IPS-20b (cell line): Measurements from ENCODE around the gene ATF5.

Experiments
- H3K27ac ChIP-seq: one replicate; pipeline ENCODE4 v1.5.1; 2013; ENCODE audit warnings: low read length
- H3K27me3 ChIP-seq: 2 replicates; pipeline ENCODE4 v1.6.1; 2013; ENCODE audit warnings: mild to moderate bottlenecking, low read length, inconsistent platforms; ENCODE audit not compliant: insufficient read depth
- H3K36me3 ChIP-seq: 2 replicates; pipeline ENCODE4 v1.6.1; 2013; ENCODE audit warnings: low read depth, mild to moderate bottlenecking, inconsistent platforms, low read length, moderate library complexity; ENCODE audit not compliant: insufficient read depth
- H3K4me1 ChIP-seq: 2 replicates; pipeline ENCODE4 v1.6.1; 2013; ENCODE audit warnings: mild to moderate bottlenecking, control low read depth, inconsistent platforms, low read length, moderate library complexity; ENCODE audit not compliant: insufficient read depth
- H3K4me3 ChIP-seq: 2 replicates; pipeline ENCODE4 v1.5.1; 2013; ENCODE audit warnings: mild to moderate bottlenecking, low read length, inconsistent platforms
- H3K9ac ChIP-seq: 2 replicates; pipeline ENCODE4 v1.6.1; 2013; ENCODE audit warnings: low read depth, mild to moderate bottlenecking, inconsistent platforms, low read length, moderate library complexity
- H3K9me3 ChIP-seq: 2 replicates; pipeline ENCODE4 v1.6.1; 2013; ENCODE audit warnings: mild to moderate bottlenecking, low read depth, low read length, inconsistent platforms; ENCODE audit not compliant: insufficient read depth

The ATF5 gene

GRCh38 chr19:49887665-49888509 is 41.1 kb upstream of the ATF5 start:
- no peaks in the 10 kb centered on the region; the same call in 1 of the 2 replicates for H3K9me3 ChIP-seq
- no peak overlapping the region for H3K27ac ChIP-seq
- H3K4me1 ChIP-seq: no peaks in the 10 kb centered on the region
- H3K4me3 ChIP-seq: no peak overlapping the region
- H3K36me3 ChIP-seq: peaks cover 32% of the 10 kb centered on the region
- no peak overlapping the region for H3K9ac ChIP-seq
- H3K27me3 ChIP-seq: peaks cover 28% of the 10 kb centered on the region

- Histone ChIP-seq H3K36me3 (peaks cover 26% of the 10 kb centered on the region), H3K4me1 (no peaks in the 10 kb centered on the region), H3K4me3 (no peak overlapping the region), H3K9ac (no peak overlapping the region), H3K9me3 (no peaks in the 10 kb centered on the region; the same call in 1 of the 2 replicates), H3K27ac (no peak overlapping the region), H3K27me3 (peaks cover 30% of the 10 kb centered on the region)
Observed at GRCh38 chr19:49888510-49888824, 40.5 kb upstream of the ATF5 start.

GRCh38 chr19:49889038-49889686 is 39.8 kb upstream of the ATF5 start:
- Histone ChIP-seq H3K9ac (no peak overlapping the region), H3K4me1 (no peaks in the 10 kb centered on the region), H3K36me3 (peaks cover 19% of the 10 kb centered on the region), H3K27me3 (peaks cover 30% of the 10 kb centered on the region), H3K9me3 (no peaks in the 10 kb centered on the region; the same call in 1 of the 2 replicates), H3K27ac (no peak overlapping the region), H3K4me3 (no peak overlapping the region)

GRCh38 chr19:49889687-49890348 is 39.2 kb upstream of the ATF5 start:
- peak overlapping the region; percentile 56; the same call in 1 of the 2 replicates for H3K4me3 ChIP-seq
- H3K9ac ChIP-seq: no peak overlapping the region
- H3K27ac ChIP-seq: no peak overlapping the region

GRCh38 chr19:49890349-49891311 is 38.4 kb upstream of the ATF5 start:
- no peaks in the 10 kb centered on the region; the same call in 1 of the 2 replicates for H3K9me3 ChIP-seq
- H3K27ac ChIP-seq: no peak overlapping the region
- 0 out of 2 replicates have a peak overlapping the region, but pooled peaks have one; percentile 11 for H3K9ac ChIP-seq
- H3K4me1 ChIP-seq: no peaks in the 10 kb centered on the region
- peaks cover 30% of the 10 kb centered on the region for H3K27me3 ChIP-seq
- peak overlapping the region; percentile 56; the same call in 1 of the 2 replicates for H3K4me3 ChIP-seq
- H3K36me3 ChIP-seq: 0 out of 2 replicates have a peak, but pooled peaks cover 6% of the 10 kb centered on the region

More at GRCh38 chr19:49889687-49890348, 39.2 kb upstream of the ATF5 start:
- peaks cover 13% of the 10 kb centered on the region for H3K36me3 ChIP-seq
- H3K27me3 ChIP-seq: peaks cover 30% of the 10 kb centered on the region
- no peaks in the 10 kb centered on the region for H3K4me1 ChIP-seq
- H3K9me3 ChIP-seq: no peaks in the 10 kb centered on the region; the same call in 1 of the 2 replicates

- Histone ChIP-seq H3K36me3 (0 out of 2 replicates have a peak, but pooled peaks cover 4% of the 10 kb centered on the region), H3K9ac (0 out of 2 replicates have a peak overlapping the region, but pooled peaks have one; percentile 11), H3K27ac (no peak overlapping the region), H3K4me3 (no peak overlapping the region), H3K27me3 (peaks cover 30% of the 10 kb centered on the region), H3K4me1 (no peaks in the 10 kb centered on the region), H3K9me3 (no peaks in the 10 kb centered on the region; the same call in 1 of the 2 replicates)
Observed at GRCh38 chr19:49891393-49891792, 37.6 kb upstream of the ATF5 start.

GRCh38 chr19:49892716-49893115 is 36.3 kb upstream of the ATF5 start:
- Histone ChIP-seq H3K9ac (no peak overlapping the region), H3K36me3 (no peaks in the 10 kb centered on the region), H3K9me3 (no peaks in the 10 kb centered on the region; the same call in 1 of the 2 replicates), H3K4me1 (no peaks in the 10 kb centered on the region), H3K27ac (no peak overlapping the region), H3K4me3 (no peak overlapping the region), H3K27me3 (peaks cover 30% of the 10 kb centered on the region)

- no peak overlapping the region for H3K4me3 ChIP-seq
- no peak overlapping the region for H3K9ac ChIP-seq
- peaks cover 24% of the 10 kb centered on the region for H3K27me3 ChIP-seq
- H3K27ac ChIP-seq: no peak overlapping the region
- H3K9me3 ChIP-seq: no peaks in the 10 kb centered on the region; the same call in 1 of the 2 replicates
- no peaks in the 10 kb centered on the region for H3K36me3 ChIP-seq
- H3K4me1 ChIP-seq: no peaks in the 10 kb centered on the region
Observed at GRCh38 chr19:49894011-49894664, 34.9 kb upstream of the ATF5 start.

GRCh38 chr19:49894879-49895565 is 34.0 kb upstream of the ATF5 start:
- no peak overlapping the region for H3K9ac ChIP-seq
- no peaks in the 10 kb centered on the region for H3K9me3 ChIP-seq
- H3K27me3 ChIP-seq: peaks cover 17% of the 10 kb centered on the region
- H3K36me3 ChIP-seq: no peaks in the 10 kb centered on the region
- H3K4me3 ChIP-seq: no peak overlapping the region
- no peak overlapping the region for H3K27ac ChIP-seq
- no peaks in the 10 kb centered on the region for H3K4me1 ChIP-seq
